Measurements from ENCODE around the gene LSM3. TPM values are rescaled to one million over a fixed set of nuclear protein-coding genes. Genes with fewer than 3 reads are reported as not detected.

The LSM3 gene
- total RNA-seq, 1 experiment from 2014 or later, result 11.9 TPM

- ChIA-PET CTCF (no interaction called here), POLR2A (no interaction called here)
- no peaks in the 10 kb centered on the region for H3K36me3 ChIP-seq (ENCODE audit: control insufficient read depth, insufficient read depth, low read length)
- TF ChIP-seq POLR2AphosphoS5 (IDR thresholded peaks at IDR 0.05; ENCODE audit: low read depth, low read length) (no peak), SIN3A (IDR thresholded peaks at IDR 0.05; ENCODE audit: borderline replicate concordance, insufficient read depth, low read depth, low read length) (no peak), REST (IDR thresholded peaks at IDR 0.05; ENCODE audit: insufficient read depth in 1 of 2, low read depth in 2 of 2, low read length in 1 of 2) (no peak), TCF7L2 (IDR thresholded peaks at IDR 0.05; ENCODE audit: low read depth, low read length) (no peak)
- TF ChIP-seq, protein P1, sequence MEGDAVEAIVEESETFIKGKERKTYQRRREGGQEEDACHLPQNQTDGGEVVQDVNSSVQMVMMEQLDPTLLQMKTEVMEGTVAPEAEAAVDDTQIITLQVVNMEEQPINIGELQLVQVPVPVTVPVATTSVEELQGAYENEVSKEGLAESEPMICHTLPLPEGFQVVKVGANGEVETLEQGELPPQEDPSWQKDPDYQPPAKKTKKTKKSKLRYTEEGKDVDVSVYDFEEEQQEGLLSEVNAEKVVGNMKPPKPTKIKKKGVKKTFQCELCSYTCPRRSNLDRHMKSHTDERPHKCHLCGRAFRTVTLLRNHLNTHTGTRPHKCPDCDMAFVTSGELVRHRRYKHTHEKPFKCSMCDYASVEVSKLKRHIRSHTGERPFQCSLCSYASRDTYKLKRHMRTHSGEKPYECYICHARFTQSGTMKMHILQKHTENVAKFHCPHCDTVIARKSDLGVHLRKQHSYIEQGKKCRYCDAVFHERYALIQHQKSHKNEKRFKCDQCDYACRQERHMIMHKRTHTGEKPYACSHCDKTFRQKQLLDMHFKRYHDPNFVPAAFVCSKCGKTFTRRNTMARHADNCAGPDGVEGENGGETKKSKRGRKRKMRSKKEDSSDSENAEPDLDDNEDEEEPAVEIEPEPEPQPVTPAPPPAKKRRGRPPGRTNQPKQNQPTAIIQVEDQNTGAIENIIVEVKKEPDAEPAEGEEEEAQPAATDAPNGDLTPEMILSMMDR (IDR thresholded peaks at IDR 0.05), result no peak
- intact Hi-C loops (cut with micrococcal nuclease; ENCODE audit: unreplicated experiment) (no loop called here), in situ Hi-C loops (cut with HindIII; ENCODE audit: low pct_unique_long_range_greater_than_20kb, low sequenced_read_pairs) (no loop called here)
- no peaks in the 10 kb centered on the region for H3K4me1 ChIP-seq (ENCODE audit: control insufficient read depth, insufficient read depth, low read length)
- no peaks in the 10 kb centered on the region for H3K27me3 ChIP-seq (ENCODE audit: control insufficient read depth, insufficient read depth, low read length)
- no peak overlapping the region for H3K4me3 ChIP-seq (ENCODE audit: low read depth in 2 of 2, low read length in 2 of 2)
- no peak for DNase-seq (ENCODE audit: low read depth, low spot score)
- H3K9me3 ChIP-seq (ENCODE audit: control insufficient read depth, insufficient read depth, low read depth, low read length), result no peaks in the 10 kb centered on the region
- no peak overlapping the region for H3K27ac ChIP-seq (ENCODE audit: low read length)
- no peak for ATAC-seq
- no TSS peak for BruUV-seq (replicated peaks)
These were observed 66.1 kb downstream of the LSM3 start for GRCh38 chr3:14244521-14245247.

DNA sequence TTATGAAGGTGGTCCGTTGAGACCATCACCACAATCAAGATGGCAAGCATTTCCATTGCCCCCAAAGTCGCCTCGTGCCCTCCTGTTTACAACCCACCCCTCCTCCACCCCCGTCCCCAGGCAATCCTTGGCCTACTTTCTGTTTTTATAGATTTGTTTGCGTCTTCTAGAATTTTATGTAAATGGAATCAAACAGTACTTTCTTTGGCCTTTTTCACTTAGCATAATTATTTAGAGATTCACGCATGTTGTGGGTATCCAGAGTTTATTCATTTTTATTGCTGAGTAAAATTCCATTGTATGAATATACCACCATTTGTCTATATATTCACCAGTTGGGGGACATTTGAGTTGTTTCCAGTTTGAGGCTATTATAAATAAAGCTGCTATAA is 66.6 kb downstream of the LSM3 start:
- DNase-seq (ENCODE audit: low read depth, low spot score), result no peak
- Histone ChIP-seq H3K9me3 (ENCODE audit: control insufficient read depth, insufficient read depth, low read depth, low read length) (no peaks in the 10 kb centered on the region), H3K27ac (ENCODE audit: low read length) (no peak overlapping the region), H3K36me3 (ENCODE audit: control insufficient read depth, insufficient read depth, low read length) (no peaks in the 10 kb centered on the region), H3K27me3 (ENCODE audit: control insufficient read depth, insufficient read depth, low read length) (no peaks in the 10 kb centered on the region), H3K4me3 (ENCODE audit: low read depth in 2 of 2, low read length in 2 of 2) (no peak overlapping the region), H3K4me1 (ENCODE audit: control insufficient read depth, insufficient read depth, low read length) (no peaks in the 10 kb centered on the region)
- POLR2A ChIA-PET, result interaction anchor here (0.6 kb wide), 1 partner anchor 10 kb away, joined by 3 read pairs; no protein-coding TSS in a partner anchor
- in situ Hi-C loops (cut with HindIII; ENCODE audit: low pct_unique_long_range_greater_than_20kb, low sequenced_read_pairs) (no loop called here), intact Hi-C loops (cut with micrococcal nuclease; ENCODE audit: unreplicated experiment) (no loop called here)
- TF ChIP-seq SIN3A (IDR thresholded peaks at IDR 0.05; ENCODE audit: borderline replicate concordance, insufficient read depth, low read depth, low read length), result no peak
- no peak for TF ChIP-seq REST (IDR thresholded peaks at IDR 0.05; ENCODE audit: insufficient read depth in 1 of 2, low read depth in 2 of 2, low read length in 1 of 2)
- TF ChIP-seq POLR2AphosphoS5 (IDR thresholded peaks at IDR 0.05; ENCODE audit: low read depth, low read length), result no peak
- no peak for TF ChIP-seq TCF7L2 (IDR thresholded peaks at IDR 0.05; ENCODE audit: low read depth, low read length)
- TF ChIP-seq, protein P1 (IDR thresholded peaks at IDR 0.05), result no peak
- ATAC-seq, result no peak
- no TSS peak for BruUV-seq (replicated peaks)
- CTCF ChIA-PET, result no interaction called here
